HEK293 (cell line): Measurements from ENCODE around the gene ARPC5.

Experiments
- CTCF ChIA-PET: fragments of 350-600 bp; formaldehyde crosslinking; extraction: SDS; loops from one replicate; lab custom pipeline; 2021; ENCODE audit warnings: antibody characterized with exemption; lab: Yijun Ruan, JAX
- POLR2A ChIA-PET: fragments of 300-600 bp; formaldehyde crosslinking; extraction: SDS; loops from one replicate; lab custom pipeline; 2020; ENCODE audit warnings: antibody characterized with exemption, inconsistent platforms; lab: Yijun Ruan, JAX
- H3K27ac ChIP-seq: fragments of 200-500 bp; sonication (Bioruptor generic); 2 replicates; pipeline ENCODE4 v1.5.1; 2014; ENCODE audit warnings: low read depth, low read length, control low read depth, inconsistent platforms; ENCODE audit errors: extremely low read depth
- H3K36me3 ChIP-seq, 2 experiments: fragments of 200-500 bp in 1 of 2; sonication (Bioruptor generic) in 1 of 2; 1 replicate in 1 of 2; 2 replicates in 1 of 2; pipeline ENCODE4 v1.5.1; 2014 to 2017; ENCODE audit warnings: inconsistent platforms in 2 of 2, low read length in 2 of 2; ENCODE audit not compliant: control insufficient read depth in 2 of 2, insufficient read depth in 1 of 2
- H3K4me1 ChIP-seq: fragments of 200-500 bp; sonication (Bioruptor generic); 2 replicates; pipeline ENCODE4 v1.5.1; 2014; ENCODE audit warnings: mild to moderate bottlenecking, low read length, inconsistent platforms; ENCODE audit not compliant: control insufficient read depth, insufficient read depth
- H3K4me3 ChIP-seq: 2 replicates; pipeline ENCODE4 v1.5.1; 2011; ENCODE audit warnings: low read depth, mild to moderate bottlenecking, control low read depth, low read length, moderate library complexity
- H3K9me3 ChIP-seq: fragments of 200-500 bp; sonication (Bioruptor generic); 2 replicates; pipeline ENCODE4 v1.5.1; 2014; ENCODE audit warnings: low read depth, low read length, inconsistent platforms; ENCODE audit not compliant: control insufficient read depth, insufficient read depth
- AEBP2 ChIP-seq: fragments of 450-650 bp; formaldehyde crosslinking; IDR thresholded peaks from 2 replicates; pipeline ENCODE4 v1.5.1; 2016; ENCODE audit warnings: missing biosample characterization, missing genetic modification characterization, borderline replicate concordance
- ATF2 ChIP-seq: fragments of 450-650 bp; formaldehyde crosslinking; IDR thresholded peaks from 2 replicates; pipeline ENCODE4 v1.5.1; 2016; ENCODE audit warnings: missing biosample characterization, missing genetic modification characterization, low read depth
- ELK4 ChIP-seq: IDR thresholded peaks from 2 replicates; pipeline ENCODE4 v1.6.1; 2011; ENCODE audit warnings: mild to moderate bottlenecking, low read depth, low read length, borderline replicate concordance
- GLIS2 ChIP-seq: fragments of 450-650 bp; formaldehyde crosslinking; IDR thresholded peaks from 2 replicates; pipeline ENCODE4 v1.5.1; 2016; ENCODE audit warnings: missing biosample characterization, missing genetic modification characterization
- KLF10 ChIP-seq: fragments of 450-650 bp; IDR thresholded peaks from 2 replicates; pipeline ENCODE4 v1.5.1; 2018; ENCODE audit warnings: missing biosample characterization, mild to moderate bottlenecking, missing genetic modification characterization
- KLF8 ChIP-seq: fragments of 450-650 bp; formaldehyde crosslinking; IDR thresholded peaks from 2 replicates; pipeline ENCODE4 v1.5.1; 2016; ENCODE audit warnings: missing biosample characterization, missing genetic modification characterization
- PRDM1 ChIP-seq: fragments of 450-650 bp; formaldehyde crosslinking; IDR thresholded peaks from 2 replicates; pipeline ENCODE4; 2016; ENCODE audit warnings: missing biosample characterization, missing genetic modification characterization
- PRDM6 ChIP-seq: fragments of 450-650 bp; formaldehyde crosslinking; IDR thresholded peaks from 2 replicates; pipeline ENCODE4 v1.5.1; 2017; ENCODE audit warnings: missing biosample characterization, missing genetic modification characterization
- ZBTB17 ChIP-seq: fragments of 450-650 bp; formaldehyde crosslinking; IDR thresholded peaks from 2 replicates; pipeline ENCODE4 v1.5.1; 2016; ENCODE audit warnings: missing biosample characterization, missing genetic modification characterization
- ZBTB20 ChIP-seq: fragments of 450-650 bp; formaldehyde crosslinking; IDR thresholded peaks from 2 replicates; pipeline ENCODE4 v1.5.1; 2016; ENCODE audit warnings: missing biosample characterization, missing genetic modification characterization
- ZBTB49 ChIP-seq: fragments of 450-650 bp; formaldehyde crosslinking; IDR thresholded peaks from 2 replicates; pipeline ENCODE4 v1.5.1; 2016; ENCODE audit warnings: missing biosample characterization, missing genetic modification characterization, low read depth
- ZBTB7A ChIP-seq: fragments of 450-650 bp; formaldehyde crosslinking; IDR thresholded peaks from 2 replicates; pipeline ENCODE4 v1.5.1; 2016; ENCODE audit warnings: low read depth, missing biosample characterization, missing genetic modification characterization
- ZNF112 ChIP-seq: fragments of 450-650 bp; formaldehyde crosslinking; IDR thresholded peaks from 2 replicates; pipeline ENCODE4 v1.5.0; 2017; ENCODE audit warnings: missing biosample characterization, missing genetic modification characterization
- ZNF133 ChIP-seq: fragments of 450-650 bp; formaldehyde crosslinking; IDR thresholded peaks from 2 replicates; pipeline ENCODE4 v1.5.1; 2016; ENCODE audit warnings: missing biosample characterization, missing genetic modification characterization
- ZNF223 ChIP-seq: fragments of 450-650 bp; formaldehyde crosslinking; IDR thresholded peaks from 2 replicates; pipeline ENCODE4 v1.5.1; 2016; ENCODE audit warnings: missing biosample characterization, missing genetic modification characterization
- ZNF366 ChIP-seq: fragments of 450-650 bp; formaldehyde crosslinking; conservative IDR thresholded peaks from 2 replicates; pipeline ENCODE4 v1.5.1; 2016; ENCODE audit warnings: missing biosample characterization, missing genetic modification characterization
- ZNF394 ChIP-seq: fragments of 450-650 bp; formaldehyde crosslinking; IDR thresholded peaks from 2 replicates; pipeline ENCODE4 v1.5.1; 2016; ENCODE audit warnings: missing biosample characterization, missing genetic modification characterization, mild to moderate bottlenecking, moderate library complexity, borderline replicate concordance
- ZNF548 ChIP-seq: fragments of 450-650 bp; formaldehyde crosslinking; IDR thresholded peaks from 2 replicates; pipeline ENCODE4 v1.5.1; 2016; ENCODE audit warnings: missing biosample characterization, missing genetic modification characterization
- ZNF623 ChIP-seq: fragments of 450-650 bp; formaldehyde crosslinking; IDR thresholded peaks from 2 replicates; pipeline ENCODE4 v1.5.1; 2016; ENCODE audit warnings: missing biosample characterization, missing genetic modification characterization
- ZNF777 ChIP-seq: fragments of 450-650 bp; formaldehyde crosslinking; IDR thresholded peaks from 2 replicates; pipeline ENCODE4 v1.5.1; 2017; ENCODE audit warnings: missing biosample characterization, missing genetic modification characterization, borderline replicate concordance
- ZSCAN18 ChIP-seq: fragments of 450-650 bp; formaldehyde crosslinking; IDR thresholded peaks from 2 replicates; pipeline ENCODE4 v1.5.1; 2016; ENCODE audit warnings: missing biosample characterization, missing genetic modification characterization

Gene ARPC5

GRCh38 chr1:183634429-183635065, 1.0 kb downstream of the ARPC5 start:
- CTCF ChIA-PET = interaction anchor here (0.6 to 1.6 kb wide), 6 partner anchors 8 to 672 kb away, joined by 3 to 6 read pairs (median 4); no protein-coding TSS in a partner anchor

GRCh38 chr1:183633676-183634343, 1.8 kb downstream of the ARPC5 start:
- CTCF ChIA-PET = interaction anchor here (0.5 to 1.6 kb wide), 6 partner anchors 8 to 671 kb away, joined by 3 to 4 read pairs (median 4); no protein-coding TSS in a partner anchor
- POLR2A ChIA-PET = interaction anchor here (0.7 kb wide), 1 partner anchor 418 kb away, joined by 3 read pairs; the partner anchor contains the start of gene TSEN15
- H3K9me3 ChIP-seq = no peaks in the 10 kb centered on the region
- peak overlapping the region; percentile 86 for H3K4me3 ChIP-seq
- H3K4me1 ChIP-seq = peaks cover 14% of the 10 kb centered on the region; the same call in 1 of the 2 replicates
- peak overlapping the region; percentile 26; the same call in 1 of the 2 replicates for H3K27ac ChIP-seq
- H3K36me3 ChIP-seq = peaks cover 11 to 25% of the 10 kb centered on the region in 2 experiments; a peak in 2 of 3 replicates
- no peak for TF ChIP-seq KLF8
- no peak for TF ChIP-seq ATF2 (tag by site-specific recombination)
- TF ChIP-seq ZNF133 = no peak
- no peak for TF ChIP-seq GLIS2 (tag by site-specific recombination)
- TF ChIP-seq ZNF623 (tag by site-specific recombination) = no peak
- no peak for TF ChIP-seq ZBTB49
- TF ChIP-seq ELK4 = no peak
- no peak for TF ChIP-seq AEBP2
- peak; percentile 78; the same call in 1 of the 2 replicates for TF ChIP-seq PRDM1 (tag by site-specific recombination)
- no peak for TF ChIP-seq ZNF223 (tag by site-specific recombination)
- TF ChIP-seq ZNF548 (tag by site-specific recombination) = no peak
- no peak for TF ChIP-seq ZNF777 (tag by site-specific recombination)
- no peak for TF ChIP-seq ZBTB7A (tag by site-specific recombination)
- peak; percentile 50; the same call in 1 of the 2 replicates for TF ChIP-seq ZBTB17 (tag by site-specific recombination)
- no peak for TF ChIP-seq ZBTB20 (tag by site-specific recombination)
- TF ChIP-seq ZSCAN18 (tag by site-specific recombination) = no peak
- TF ChIP-seq ZNF366 (tag by site-specific recombination) = peak; percentile 45; the same call in 1 of the 2 replicates
- TF ChIP-seq ZNF394 (tag by site-specific recombination) = peak; percentile 88

More at GRCh38 chr1:183634429-183635065, 1.0 kb downstream of the ARPC5 start:
- POLR2A ChIA-PET = interaction anchor here (0.6 to 1.5 kb wide), 4 partner anchors 162 to 1427 kb away, joined by 3 to 4 read pairs (median 4); partner anchors contain the start of genes SMG7 and TSEN15
- H3K36me3 ChIP-seq = peaks cover 7 to 18% of the 10 kb centered on the region in 2 experiments; a peak in 2 of 3 replicates
- H3K27ac ChIP-seq = peak overlapping the region; percentile 59
- no peaks in the 10 kb centered on the region for H3K9me3 ChIP-seq
- peak overlapping the region; percentile 86 for H3K4me3 ChIP-seq
- TF ChIP-seq ZNF112 (tag by site-specific recombination) (no peak), KLF10 (tag by site-specific recombination) (no peak), PRDM6 (0 out of 2 replicates have a peak, but pooled peaks have one; percentile 26)
- TF ChIP-seq, all 188 proteins: peak for 1
- peaks cover 14% of the 10 kb centered on the region; the same call in 1 of the 2 replicates for H3K4me1 ChIP-seq
